GM18861 (cell line): ENCODE results near the gene ZNF282.

ENCODE experiments used
- ATAC-seq: cut with Tn5 transposase; IDR thresholded peaks from one replicate; pipeline ENCODE4 v1.9.1; 2021; ENCODE audit not compliant: unreplicated experiment

Gene ZNF282

DNA sequence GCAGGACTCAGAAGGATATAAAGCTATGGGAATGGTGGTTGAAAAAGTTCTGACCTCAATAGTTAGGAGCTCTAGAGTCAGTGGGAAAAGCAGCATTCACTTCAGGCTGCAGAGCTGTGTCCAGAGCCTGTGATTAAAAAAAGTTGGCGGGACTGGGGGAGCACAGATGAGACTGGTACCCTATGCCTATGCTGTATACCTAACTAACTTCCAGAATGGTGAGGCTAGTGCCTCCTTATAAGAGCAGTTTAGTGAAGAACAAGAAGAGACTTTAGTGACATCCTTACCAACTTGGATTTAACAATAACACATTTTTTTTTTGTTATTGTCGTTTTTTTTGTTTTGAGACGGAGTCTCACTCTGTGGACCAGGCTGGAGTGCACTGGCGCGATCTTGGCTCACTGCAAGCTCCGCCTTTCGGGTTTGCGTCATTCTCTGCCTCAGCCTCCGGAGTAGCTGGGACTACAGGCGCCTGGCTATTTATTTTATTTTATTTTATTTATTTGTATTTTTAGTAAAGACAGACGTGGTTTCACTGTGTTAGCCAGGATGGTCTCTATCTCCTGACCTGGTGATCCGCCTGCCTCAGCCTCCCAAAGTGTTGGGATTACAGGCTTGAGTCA is 6.6 kb upstream of the ZNF282 start:
- no peak for ATAC-seq

DNA sequence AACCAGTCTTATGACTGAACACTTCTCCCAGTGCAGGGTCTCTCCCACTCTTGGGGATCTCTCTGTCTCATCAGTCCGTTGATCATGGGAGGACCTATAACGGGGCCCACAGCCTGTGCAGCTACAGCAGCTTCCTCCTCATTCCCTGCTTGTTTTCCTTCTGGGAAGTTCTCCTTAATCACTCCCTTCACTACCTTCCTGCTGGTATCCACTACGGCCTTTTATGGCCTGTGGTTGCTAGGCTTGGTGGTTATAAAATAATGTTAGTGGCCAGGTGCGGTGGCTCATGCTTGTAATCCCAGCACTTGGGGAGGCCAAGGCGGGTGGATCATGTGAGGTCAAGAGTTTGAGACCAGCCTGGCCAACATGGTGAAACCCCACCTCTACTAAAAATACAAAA is 3.5 kb upstream of the ZNF282 start:
- ATAC-seq, result no peak

DNA sequence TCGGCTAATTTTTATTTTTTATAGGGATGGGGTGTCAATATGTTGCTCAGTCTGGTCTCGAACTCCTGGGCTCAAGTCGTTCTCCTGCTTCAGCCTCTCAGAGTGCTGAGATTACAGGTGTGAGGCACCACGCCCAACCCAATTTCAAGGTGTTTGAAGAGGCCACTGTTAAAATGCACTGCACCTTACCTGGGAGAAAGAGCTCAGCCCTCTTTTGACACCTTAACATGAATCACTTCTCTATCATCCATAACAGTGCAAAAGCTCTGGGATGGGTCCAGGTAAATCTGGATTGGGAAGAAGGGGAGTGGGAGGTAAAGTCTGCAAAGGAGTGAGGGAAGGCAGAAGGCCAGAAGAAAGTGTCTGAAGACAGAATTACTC is 557 bp upstream of the ZNF282 start:
- ATAC-seq, result no peak

DNA sequence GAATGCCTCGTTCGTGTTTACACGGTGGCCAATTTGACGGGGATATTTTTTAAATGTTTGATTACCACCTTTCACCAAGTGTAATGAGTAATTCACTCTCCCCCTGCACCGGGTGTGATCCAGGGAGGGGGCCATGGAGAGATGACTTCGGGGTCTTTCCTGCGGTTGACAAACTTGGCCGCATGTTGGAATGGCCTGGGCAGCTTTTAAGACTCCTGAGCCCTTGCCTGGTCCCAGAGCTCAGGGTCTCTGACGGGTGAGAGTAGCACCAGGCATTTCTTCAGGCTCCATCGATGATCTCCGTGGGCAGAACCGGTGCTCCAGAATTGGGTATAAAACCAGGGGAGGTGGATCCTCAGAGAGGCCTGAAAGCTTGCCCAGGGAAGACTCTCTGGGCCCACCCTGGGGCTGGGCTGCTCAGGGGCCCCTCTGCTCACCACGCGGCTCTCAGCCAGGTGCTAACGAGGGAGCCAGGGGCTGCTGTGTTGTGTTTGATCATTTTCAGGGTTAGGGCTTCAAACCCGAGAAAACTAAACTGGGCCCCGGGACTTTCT is 882 bp downstream of the ZNF282 start:
- no peak for ATAC-seq

DNA sequence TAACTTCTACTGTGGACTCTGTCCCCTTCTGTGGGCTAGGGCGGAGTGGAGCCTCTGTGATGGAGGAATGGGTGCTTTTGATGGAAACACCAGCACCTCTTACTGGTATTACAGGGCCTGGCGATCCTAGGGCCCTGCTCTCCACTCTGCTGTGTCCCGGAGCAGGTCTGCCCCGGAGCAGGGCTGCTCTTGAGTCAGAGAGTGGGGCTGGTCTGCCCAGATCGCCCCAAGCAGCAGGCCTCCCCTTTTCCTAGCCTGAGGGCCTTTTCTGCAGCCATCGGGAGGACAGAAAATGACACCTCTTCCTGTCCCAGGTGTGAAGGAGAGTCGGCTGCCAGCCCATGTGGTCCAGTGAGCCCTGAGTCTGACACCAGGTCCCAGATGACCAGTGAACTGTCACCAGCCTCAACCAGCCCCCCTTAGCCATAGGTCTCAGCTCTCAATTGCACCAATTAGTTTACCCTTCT is 1.4 kb downstream of the ZNF282 start:
- no peak for ATAC-seq

DNA sequence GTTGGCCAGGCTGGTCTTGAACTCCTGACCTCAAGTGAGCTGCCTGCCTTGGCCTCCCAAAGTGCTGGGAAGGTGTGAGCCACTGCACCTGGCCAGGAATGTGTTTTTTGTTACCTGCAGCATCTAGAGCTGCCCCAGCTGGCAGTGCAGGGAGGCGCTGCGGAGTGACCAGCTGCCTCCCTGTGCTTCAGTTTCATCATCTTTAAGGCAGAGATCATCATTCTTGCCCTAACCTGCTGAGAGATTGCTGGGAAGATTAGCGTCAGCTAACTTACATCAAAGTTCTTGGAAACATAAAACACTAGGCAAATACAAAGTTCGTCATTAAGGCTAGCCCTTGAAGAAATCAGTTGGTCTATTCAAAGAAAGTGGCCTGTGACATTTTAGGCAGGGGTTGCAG is 2.3 kb downstream of the ZNF282 start:
- ATAC-seq, result no peak

DNA sequence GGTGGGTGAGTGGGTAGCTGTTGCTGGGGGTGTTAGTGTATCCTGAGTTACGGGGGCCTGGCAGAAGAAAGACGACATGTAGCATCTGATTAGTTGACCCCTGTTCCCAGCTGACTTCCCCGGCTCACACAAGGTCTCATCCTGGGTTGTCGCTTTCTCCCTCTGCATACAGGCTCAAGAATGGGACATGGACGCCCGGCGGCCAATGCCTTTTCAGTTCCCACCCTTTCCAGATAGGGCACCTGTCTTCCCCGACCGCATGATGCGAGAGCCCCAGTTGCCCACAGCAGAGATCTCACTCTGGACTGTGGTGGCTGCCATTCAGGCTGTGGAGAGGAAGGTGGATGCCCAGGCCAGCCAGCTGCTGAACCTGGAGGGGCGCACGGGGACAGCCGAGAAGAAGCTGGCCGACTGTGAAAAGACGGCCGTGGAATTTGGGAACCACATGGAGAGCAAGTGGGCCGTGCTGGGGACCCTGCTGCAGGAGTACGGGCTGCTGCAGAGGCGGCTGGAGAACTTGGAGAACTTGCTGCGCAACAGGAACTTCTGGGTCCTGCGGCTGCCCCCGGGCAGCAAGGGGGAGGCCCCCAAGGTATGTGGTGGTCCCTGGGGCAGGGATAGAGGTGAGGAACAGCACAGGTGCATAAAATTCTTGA is 2.9 kb downstream of the ZNF282 start:
- ATAC-seq, result no peak

DNA sequence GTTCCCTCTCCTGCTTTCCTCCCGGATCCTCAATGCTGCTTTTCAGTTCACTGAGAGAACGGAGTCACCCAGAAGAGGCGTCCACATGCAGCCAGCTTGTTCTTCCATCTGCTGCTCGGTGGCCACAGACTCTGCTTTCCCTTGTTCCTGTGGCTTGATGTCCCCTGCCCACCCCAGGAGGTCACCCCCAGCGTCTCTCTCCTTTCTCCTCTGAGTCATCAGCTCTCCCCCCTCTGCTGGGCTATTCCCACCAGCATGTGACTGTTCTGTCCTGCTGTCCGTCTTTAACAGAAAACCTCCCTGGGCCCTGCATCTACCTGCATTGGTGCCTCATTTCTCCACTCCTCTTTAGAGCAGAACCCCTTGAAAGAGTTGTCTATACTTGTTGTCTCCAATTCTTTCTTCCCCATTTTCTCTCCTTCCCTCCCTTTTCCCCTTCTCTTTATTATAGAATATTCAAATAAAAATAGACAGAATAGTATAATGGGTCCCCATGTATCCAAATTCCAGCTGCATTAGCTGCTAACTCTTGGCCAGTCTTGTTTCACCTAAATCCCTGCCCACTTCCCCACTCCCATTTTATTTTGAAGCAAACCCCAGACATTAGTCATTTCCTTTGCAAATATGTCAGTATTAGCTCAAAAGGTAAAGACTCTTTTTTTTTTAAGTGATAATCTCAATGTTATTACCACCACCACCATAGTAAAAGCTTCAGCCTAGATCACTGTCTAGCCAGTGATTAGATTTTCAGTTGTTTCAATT is 4.1 kb downstream of the ZNF282 start:
- ATAC-seq, result no peak

DNA sequence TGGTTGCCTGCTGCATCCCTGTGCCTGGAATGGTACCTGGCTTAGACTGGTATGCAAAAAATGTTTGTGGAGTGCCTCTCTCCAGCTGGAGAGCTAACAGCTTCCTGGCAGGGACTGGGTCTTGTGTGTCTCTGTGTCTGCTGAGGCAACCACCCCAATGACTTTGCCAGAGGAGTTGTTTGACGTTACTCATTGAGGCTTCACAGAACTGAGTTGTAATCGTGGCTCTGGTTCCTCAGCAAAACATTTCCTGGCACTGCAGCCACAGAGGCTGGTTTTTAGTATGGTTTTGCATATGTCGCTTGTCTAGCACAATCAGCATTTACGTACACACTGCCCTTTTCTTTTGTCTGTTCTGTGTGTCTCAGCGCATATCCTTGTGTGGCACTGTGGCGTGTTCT is 7.5 kb downstream of the ZNF282 start:
- no peak for ATAC-seq

DNA sequence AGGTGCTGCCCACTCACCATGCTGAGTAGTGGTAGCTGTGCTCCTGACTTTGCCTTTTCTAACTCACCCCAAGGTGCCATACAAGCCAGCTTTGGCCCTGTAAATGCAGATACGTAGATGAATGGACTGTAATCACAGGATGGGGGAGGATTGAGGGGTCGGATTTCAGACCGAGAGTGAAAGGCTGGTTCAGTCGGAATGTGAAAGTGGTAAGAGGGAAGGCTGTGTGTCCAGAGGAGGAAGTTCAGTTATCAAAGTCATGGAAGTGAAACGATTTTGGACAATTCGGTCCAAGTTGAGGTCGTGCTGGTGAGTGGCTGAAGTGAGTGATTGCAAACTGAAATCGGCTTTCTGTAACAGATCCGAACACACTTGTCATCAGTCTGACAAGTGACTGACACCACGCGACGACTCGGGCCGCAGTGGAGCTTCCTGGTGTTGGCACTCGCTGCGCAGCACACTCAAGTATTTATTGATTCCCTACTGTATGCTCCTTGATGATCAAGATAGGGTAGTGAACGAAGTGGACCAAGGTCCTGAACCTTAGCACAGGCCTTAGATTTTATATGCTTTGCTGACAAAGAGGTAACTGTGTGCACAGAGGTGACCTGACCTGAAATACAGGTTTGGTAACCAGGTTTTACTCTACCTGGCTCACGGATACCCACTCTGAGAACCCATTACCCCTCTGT is 10.5 kb downstream of the ZNF282 start:
- no peak for ATAC-seq

DNA sequence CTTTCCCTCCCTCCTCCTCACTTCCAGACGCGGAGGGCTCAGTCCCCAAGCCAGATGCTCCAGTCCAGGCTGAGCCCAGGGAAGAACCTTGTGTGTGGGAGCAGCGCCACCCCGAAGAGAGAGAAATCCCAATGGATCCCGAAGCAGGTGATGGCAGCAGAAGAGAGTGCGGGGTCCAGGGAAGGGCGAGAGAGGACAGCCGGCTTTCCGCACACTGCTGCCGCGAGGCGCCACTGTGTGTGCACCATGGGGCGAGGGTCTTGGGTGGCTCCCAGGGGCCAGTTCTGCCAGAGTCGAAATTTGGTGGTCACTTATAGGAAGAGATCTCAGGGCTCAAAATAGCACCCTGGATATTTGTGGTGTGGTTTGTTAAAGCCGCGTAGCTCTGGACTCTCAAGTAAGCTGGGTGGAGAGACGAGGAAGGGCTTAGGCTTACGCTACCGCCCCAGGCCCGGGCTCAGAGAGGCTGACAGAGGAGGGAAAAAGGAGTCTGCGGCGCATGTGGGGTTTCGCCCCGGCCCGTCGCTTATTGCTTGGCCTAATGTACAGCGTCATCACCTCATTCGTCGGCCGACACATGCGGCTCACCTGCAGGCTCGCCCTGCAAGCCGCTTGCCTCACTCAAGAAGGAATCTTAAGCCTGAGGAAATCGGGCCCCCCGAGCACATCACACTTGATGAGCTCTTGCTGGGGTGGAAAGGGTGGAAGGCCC is 12.1 kb downstream of the ZNF282 start:
- ATAC-seq, result no peak

DNA sequence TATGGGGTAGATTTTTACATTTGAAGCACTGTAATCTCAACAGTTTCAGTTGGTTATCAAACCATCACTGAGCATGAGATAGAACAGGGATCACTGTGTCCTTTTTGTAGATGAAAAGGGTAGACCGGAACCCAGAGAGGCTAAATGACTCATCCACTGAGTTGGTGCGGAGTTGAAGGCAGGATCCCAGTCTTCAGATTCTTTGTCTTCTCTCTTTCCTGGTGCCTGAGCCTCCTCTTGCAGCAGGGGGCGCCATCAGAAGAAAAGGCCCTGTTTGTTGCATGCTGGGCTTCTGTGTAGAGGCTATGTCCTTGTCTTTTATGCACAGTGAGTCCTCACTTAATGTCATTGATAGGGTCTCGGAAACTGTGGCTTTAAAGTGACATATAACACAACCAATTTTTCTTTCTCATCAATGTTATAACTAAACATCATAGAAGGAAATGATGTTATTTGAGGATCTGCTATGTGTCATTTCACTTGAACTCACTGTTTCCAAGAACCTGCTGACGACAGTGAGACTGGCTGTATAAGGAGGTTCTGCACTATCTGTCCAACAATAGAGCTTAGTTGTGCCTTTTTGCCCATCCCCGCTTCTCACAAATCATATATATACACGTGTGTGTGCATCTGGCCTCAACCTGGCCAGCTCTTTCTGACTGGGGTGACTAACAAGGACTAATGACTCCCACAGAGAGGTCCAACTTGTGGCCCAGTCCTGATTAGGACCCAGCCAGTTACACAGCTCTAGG is 14.3 kb downstream of the ZNF282 start:
- no peak for ATAC-seq

DNA sequence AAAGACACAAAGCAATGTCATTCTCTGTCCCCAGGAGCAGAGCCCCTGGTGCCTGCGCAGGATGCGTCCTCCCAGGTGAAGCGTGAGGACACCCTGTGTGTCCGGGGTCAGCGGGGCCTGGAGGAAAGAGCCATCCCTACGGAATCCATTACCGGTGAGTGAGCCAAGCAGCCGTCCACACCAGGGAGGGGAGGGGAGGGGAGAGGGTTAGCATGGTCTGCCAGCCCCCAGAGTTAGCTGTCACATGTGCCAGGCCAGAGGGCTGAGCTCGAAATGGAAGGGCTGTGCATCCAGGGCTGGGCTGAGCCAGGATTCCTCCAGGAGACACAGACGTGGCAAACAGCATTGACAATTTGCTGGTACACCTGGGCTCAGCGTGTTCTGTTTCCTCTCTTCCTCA is 15.2 kb downstream of the ZNF282 start:
- no peak for ATAC-seq

DNA sequence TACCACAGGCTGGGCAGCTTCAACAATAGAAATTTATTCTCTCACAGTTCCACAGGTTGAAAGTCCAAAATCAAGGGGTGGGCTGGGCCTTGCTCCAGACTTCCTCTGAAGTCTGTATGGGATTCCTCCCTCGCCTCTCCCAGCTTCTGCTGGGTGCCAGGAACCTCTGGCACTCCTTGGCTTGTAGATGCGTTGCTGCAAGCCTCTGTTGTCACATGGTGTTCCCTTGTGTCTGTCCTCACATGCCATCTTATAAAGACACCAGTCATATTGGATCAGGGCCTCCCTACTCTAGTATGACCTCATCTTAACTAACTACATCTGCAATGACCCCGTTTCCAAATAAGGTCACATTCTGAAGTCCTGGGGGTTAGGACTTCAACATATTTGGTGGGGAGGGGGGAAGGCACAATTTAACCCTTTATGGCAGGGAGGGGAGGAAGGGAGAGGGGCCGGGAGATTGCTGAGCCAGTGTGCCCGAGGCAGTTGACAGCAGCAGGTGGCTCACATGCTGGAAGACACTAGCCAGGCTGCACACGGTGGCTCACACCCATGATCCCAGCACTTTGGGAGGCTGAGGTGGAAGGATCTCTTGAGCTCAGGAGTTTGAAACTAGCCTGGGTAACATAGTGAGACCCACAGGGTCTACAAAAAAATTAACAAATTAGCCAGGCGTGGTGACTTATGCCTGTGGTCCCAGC is 18.8 kb downstream of the ZNF282 start:
- no peak for ATAC-seq

DNA sequence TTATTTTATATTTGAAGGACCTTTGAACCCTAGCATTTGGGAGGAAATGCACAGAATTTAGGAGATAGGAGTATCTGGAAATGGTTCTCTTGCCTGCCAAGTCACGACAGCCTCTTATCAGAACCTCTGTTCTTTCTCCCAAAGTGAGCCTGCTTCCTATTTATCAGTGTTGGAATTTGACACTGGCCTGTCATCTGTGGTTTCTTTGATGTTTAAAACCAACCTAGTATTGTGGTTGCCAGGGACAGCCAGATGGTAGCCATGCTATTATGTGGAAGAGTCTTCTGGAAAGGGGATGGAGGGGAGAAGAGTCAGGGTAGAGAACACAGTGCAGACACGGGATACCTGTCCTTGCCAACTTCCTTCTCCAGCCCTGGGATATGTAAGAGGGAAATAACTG is 21.1 kb downstream of the ZNF282 start:
- ATAC-seq, result no peak

DNA sequence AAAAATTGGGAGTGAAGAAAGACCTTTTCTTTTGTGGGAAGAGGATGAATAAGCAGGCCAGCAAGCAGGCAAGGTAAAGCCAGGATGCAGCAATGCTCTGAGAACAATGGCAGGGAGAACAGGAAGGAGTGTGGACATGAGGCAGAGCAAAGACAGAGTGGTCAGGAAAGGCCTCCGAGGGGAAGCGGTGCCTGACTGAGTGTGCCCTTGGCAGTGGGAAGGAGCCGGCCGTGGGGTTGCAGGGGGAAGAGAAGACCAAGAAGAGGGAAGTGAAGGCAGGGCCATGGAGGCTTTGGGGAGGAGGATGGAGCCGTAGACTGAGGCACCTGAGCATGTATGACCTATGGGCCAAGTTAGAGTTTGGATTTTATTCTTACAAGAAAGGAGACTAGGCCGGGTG is 22.2 kb downstream of the ZNF282 start:
- no peak for ATAC-seq

DNA sequence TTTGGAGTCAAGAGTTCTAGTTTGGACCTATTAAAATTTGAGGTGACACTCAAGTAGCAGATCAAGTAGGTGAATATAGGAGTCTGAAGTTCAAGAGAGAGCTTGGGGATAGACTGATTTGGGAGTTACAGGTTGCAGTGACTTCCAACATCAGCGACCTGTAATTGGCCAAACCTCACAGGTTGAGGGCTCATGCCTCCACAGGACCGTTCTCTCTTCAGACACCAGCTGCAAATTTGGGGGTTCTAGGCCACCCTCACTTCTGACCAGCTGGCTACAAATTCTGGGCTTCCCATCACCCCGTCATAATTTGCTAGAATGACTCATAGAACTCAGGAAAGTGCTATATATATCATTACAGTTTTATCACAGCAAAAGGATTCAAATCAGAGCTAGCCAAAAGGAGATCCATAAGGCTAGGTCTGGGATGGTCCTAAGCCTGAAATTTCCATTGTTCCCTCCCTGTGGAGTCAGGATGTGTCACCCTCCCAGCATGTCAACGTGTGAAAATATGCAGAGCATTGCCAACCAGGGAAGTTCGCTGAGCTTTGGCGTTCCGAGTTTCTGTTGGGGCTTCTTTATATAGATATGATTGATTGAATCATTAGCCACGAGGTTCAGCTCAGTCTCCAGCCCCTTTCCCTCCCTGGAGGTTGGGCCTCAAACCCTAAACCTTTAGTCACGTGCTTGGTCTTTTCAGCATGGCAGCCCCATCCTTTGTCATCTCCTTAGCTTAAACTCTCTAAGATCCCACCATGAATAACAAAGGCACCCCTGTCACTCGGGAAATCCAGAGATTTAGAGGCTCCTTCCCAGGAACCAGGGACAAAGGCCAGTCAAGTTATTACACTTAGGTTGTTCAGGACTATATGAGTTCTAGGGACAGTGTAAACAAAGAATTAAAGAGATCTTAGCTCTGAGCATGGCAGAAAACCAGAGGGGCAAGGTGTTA is 23.4 kb downstream of the ZNF282 start:
- no peak for ATAC-seq

DNA sequence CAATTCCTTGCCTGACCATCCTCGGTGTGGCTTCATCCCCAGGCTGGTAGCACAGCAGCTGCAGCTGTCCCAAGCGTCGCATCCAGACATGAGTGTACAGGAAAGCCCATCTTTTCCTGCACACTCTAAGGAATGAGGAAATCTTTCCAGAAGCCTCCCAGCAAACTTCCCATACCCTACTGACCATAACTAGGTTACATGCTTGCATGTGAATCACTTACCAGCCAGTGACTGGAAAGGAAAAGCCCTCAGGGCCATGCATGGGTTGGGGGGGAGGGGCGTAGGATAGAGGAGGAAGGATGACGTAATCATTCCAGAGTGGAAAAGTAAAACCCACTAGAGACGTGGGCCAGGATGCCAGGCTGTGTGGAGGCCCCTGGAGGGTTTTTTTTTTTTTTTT is 25.2 kb downstream of the ZNF282 start:
- no peak for ATAC-seq
